ENCODE results near the gene FGFBP3.

DNA sequence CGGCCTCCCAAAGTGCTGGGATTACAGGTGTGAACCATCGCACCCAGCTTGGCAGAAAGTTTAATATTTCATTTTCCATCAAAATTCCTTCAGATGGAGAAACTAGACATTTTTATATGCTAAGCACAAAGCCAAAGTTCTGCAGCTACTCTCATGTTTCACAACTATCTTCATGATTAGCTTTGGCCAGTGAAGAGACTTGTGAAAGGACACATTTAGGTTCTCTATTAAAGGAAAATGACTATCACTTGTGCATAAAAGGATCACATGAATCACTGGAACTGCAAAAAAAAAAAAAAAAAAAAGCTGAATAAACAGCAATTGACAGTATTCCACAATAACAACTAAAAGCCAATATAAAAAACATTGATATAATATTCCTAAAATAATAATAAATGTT lies 16.2 kb downstream of the FGFBP3 start:
- TF ChIP-seq, protein P1, sequence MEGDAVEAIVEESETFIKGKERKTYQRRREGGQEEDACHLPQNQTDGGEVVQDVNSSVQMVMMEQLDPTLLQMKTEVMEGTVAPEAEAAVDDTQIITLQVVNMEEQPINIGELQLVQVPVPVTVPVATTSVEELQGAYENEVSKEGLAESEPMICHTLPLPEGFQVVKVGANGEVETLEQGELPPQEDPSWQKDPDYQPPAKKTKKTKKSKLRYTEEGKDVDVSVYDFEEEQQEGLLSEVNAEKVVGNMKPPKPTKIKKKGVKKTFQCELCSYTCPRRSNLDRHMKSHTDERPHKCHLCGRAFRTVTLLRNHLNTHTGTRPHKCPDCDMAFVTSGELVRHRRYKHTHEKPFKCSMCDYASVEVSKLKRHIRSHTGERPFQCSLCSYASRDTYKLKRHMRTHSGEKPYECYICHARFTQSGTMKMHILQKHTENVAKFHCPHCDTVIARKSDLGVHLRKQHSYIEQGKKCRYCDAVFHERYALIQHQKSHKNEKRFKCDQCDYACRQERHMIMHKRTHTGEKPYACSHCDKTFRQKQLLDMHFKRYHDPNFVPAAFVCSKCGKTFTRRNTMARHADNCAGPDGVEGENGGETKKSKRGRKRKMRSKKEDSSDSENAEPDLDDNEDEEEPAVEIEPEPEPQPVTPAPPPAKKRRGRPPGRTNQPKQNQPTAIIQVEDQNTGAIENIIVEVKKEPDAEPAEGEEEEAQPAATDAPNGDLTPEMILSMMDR (IDR thresholded peaks at IDR 0.05), result no peak
- TF ChIP-seq POLR2A (IDR thresholded peaks at IDR 0.05; ENCODE audit: low read depth), result no peak
- TF ChIP-seq POLR2AphosphoS5 (IDR thresholded peaks at IDR 0.05), result no peak

All from esophagus muscularis mucosa (tissue), 3 donors.